ENCODE results near the gene FOXL3.
A peak's percentile ranks its signal among the peaks of the same experiment; 100 is the strongest.
"Not testable (repeated sequence)": the region's sequence is repeated elsewhere in the genome, so short reads cannot be mapped to it uniquely, and the experiment has no call there.

The FOXL3 gene

DNA sequence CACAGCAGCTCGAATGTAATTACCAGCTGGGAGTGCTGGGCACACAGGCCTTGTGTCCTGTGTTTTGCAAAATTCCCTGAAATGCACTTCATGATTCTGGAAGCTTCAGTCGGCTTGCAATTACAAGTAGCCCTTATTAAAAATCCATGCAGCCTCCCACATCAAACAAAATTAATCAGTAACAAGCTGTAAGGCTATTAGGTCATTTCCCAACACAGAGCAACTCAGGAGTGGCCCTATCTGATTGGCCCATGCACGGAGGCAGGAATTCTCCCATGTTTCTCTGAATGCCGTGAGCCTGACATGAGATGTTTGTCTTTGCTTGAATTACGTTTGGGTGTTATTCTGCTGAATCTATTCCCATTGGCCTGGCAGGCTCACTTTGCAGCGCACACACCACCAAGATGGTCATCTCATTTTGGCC, 36.9 kb downstream of the FOXL3 start:
- DNase-seq: no peak

DNA sequence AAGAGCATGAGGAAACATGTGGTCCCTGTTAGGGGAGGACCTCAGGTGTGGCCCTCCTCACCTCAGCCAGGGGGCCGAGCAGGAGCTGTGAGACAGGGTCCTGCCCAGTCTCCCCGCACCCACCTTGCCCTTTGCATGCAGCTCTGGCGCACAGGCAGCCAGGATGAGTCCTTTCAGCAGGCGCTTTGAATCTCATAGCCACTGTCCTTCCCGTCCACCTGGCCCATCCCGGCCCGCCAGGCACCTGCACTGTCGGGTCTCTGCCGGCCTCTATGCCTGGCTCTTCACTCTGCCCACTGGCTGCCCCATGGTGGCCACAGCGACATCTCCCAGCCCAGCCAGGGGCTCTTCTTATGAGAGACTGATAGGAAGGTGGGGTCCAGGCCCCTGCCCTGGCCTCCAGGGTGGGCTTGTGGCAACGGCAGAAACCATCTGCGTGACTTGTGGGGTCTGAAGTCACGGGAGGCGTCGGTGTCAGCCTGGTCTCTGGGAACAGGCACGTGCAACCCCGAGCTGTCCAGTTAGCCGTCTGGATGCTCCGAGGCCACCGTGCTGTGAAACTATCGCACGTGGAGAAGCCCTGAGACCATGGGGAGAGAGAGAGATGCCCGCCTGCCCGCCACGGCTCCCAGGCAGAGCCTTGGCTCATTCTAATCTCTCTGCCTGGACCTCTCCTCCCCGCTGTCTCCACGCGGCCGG, 37.4 kb downstream of the FOXL3 start:
- no peak for DNase-seq

DNA sequence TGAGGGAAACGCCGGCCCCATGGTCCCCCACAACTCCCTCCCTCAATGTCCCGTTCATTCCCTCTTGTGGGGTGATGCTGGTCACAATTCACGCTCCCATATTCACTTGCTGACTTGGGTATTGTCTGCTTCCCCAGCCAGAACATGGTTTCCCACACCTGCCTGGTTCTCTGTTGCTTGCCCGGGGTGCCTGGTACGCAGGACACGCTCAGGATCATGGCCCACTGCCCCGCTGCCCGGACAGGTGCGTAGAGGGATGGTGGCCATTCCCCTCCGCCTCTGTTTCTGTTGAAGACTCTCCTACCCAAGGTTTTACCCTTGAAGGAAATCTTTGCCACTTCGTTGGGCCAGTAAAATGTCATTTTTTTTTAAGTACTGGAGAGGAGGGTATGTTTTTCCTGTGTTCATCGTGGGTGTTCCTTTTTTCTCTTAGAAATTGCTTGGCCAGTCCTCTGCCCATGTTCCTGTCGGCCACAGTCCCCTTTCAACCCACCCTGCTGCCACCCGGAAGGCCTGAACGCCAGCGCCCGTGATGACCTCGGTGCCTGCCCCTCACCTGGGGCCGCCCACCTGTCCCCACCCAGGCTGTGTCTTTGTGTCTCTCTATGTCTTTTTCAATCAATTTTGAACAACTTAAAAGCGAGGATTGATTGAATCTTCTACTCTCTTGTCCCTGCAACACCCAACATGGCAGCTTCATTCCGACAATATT, 38.2 kb downstream of the FOXL3 start:
- no peak for DNase-seq

DNA sequence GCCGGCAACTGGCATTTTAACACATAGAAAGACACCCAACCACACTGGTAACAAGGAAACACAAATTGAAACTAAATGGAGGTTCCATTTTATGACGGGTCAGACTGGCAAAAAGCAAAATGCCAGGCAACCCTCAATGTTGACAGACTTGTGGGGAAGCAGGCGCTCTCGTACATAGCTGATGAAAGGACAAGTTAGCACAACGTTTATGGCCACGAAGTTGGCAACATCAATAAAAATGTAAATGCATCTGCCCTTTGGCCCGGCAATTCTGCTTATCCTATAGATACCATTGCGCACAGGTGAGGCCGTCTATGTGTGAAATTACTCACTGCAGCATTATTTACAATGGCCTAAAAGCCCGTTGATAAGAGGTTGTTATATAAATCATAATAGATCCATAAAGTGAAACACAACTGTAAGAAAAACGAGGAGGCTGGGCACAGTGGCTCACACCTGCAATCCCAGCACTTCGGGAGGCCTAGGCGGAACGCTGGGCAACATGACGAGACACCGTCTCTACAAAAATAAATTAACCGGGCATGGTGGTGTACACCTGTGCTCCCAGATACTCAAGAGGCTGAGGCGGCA, 39.8 kb downstream of the FOXL3 start:
- no peak for DNase-seq

DNA sequence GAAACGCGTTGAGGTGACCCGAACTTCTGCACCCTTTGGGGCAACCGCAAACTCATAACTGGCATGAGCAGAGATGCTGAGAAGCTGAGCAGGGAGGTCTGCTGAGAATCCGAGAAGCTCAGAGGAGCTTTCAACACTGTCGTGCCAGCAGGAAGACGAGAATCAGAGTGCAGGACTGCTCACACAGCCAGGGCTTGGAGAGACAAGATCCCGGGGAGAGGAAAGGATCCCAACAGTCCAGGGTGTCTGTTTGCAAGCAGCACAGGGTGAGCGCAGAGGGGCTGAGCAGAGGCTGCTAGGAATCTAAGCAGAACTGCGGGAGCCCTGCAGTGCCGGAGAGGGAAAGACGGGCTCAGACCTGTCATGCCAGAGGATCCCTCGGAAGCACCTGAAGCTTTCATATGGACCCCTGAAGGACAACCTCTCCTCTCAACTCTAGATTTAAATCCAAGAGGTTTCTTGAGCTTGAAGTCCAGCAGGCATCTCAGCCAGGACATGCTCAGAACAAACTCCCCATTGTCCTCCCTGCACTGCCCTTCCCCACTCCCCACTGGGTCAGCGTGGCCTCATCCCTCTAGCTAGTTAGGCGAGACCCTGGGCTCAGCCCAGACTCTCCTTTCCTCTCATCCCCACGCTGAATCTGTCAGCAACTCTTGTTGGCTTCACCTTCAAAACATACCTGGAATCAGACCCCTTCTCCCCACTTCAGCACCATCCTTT, 40.7 kb downstream of the FOXL3 start:
- DNase-seq: no peak

DNA sequence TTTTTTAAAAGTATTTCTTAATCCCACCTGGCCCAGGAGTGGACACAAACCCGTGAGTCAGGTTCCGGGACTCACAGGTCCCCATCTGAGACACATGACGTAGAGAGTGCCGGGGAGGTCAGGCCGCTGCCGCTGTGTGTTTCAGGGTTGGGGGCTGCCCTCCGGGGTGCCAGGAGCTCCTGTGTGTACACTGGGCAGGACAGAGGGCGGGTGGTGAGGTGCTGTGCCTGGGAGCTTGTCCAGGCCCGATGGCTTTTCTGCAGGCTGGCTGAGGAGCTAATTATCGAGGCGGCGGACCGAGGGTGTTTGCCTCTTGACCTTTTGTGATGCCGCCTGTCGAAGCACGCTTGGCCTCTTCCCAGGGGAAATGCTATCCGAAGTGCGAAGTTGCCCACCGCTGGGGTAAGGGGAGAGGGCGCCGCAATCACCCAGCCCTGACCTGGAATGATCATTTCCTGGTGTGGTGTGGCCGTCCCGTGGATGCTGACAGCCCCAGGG, 42.1 kb downstream of the FOXL3 start:
- DNase-seq: no peak

DNA sequence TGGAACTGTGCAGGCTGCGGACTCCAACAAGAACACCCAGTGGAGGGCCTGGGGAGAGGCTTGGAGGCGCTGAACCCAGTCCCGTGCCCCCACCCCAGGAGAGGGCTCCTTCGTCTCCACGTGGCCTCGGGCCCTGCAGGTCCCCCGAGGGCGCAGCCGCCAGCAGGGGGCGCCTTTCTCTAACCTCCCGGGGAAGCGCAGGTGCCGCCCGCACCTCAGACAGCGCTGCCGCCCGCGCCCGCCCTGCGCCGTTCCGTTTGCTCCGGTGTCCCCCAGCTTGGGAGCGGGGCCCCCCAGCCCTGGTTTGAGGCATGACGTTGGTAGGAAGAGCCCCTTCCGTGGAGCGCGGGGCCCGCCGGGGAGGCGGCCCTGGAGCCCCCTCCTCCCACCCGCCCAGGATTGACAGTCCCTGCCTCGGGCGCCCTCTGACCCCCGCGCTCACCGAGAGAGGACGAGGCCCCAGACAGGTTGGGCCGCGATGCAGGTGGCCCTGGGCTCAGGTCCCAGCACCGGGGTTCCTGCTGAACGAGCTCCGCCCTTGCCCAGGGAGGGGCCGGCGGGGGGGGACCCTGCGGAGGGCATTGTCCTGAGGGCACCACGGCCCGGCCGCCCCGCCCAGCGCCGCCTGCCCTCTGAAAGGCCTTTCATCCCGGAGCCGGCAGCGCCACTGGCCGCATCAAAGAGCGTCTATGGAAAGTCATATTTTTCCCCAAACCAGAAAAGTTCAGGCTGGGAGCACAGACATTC, 42.8 kb downstream of the FOXL3 start:
- DNase-seq: peak; percentile 48

DNA sequence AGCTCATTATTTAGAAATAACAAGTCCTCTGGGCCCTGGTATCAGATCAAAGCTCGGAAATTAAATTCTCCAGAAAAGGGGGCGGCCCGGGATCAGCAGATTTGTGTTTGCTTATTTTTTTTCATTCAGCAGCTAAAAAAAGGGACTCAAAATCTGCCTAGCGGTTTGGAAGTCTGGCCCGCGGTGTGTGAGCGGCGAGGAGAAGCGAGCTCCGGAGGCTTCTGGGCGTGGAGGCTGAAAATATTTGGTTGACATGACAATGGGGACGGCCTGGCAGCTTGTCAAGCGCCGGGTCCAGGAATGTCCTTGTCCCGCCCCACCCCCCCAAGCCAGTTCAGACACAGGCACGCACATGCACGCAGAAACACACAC, 43.4 kb downstream of the FOXL3 start:
- peak; percentile 13 for DNase-seq

DNA sequence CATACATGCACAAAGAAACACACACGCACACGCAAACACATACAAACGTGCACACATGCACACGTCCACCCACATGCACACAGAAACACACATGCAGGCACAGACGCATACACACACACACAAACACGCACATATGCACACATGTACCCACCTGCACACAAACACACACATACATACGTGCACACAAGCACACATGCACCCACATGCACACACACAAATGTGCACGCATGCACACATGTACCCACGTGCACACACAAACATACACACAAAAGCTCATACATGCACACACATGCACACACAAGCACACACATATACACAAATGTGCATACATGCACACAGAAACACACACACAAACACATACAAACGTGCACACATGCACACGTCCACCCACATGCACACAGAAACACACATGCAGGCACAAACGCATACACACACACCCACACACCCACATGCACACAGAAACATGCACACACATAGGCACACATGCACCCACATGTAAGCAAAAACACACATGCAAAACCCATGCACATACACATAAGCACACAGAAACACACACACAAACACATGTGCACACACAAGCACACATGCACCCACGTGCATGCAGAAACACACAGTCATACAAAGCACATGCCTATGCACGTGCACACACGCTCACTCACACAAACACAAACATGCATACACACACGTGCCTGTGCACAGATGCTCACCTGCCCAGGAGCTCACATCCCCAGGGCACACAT, 44.8 kb downstream of the FOXL3 start:
- DNase-seq: no peak

DNA sequence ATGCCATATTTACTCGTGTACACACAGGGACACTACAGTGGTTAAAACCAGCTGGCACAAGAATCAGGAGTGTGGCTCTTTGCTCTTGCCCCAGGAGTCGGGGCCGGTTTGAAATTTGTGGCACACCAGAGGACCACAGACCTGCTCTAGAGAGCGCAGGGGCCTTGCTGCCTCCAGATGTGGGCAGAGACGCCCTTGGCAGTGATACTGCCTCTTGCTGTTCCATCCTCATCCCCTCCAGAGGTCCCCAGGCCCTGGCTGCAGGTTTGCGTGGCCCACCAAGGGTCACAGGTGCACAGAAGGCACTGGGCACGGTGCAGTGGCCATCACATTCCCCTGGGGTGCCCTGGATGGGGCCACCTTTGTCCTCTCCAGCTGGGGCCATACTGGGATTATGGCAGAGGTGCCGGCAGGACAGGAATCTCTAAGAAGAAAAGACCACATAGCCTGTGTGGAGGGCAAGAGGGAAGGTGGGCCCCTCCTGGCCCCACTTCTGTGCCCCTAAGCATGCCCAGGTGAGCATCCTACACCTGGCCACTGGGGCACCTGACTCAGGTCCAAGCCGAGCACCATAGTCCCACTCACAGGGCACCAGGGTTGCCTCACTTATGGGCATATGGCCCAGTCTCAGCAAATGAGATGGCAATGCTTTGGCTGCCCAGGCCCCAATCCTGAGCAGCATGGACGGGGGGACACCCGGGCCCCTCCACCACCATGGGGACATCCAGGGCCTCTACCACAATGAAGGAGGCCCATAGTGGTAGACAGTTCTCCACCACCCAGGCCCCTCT, 45.6 kb downstream of the FOXL3 start:
- no peak for DNase-seq

DNA sequence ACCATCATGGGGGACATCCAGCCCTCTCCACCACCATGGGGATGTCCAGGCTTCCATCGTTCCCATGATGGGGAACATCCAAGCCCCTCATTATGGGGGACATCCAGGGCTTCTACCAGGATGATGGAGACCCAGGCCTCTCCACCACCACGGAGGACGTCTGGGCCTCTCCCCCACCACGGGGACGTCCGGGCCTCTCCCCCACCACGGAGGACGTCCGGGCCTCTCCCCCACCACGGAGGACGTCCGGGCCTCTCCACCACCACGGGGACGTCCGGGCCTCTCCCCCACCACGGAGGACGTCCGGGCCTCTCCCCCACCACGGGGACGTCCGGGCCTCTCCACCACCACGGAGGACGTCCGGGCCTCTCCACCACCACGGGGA, 46.2 kb downstream of the FOXL3 start:
- DNase-seq: not testable (repeated sequence)

DNA sequence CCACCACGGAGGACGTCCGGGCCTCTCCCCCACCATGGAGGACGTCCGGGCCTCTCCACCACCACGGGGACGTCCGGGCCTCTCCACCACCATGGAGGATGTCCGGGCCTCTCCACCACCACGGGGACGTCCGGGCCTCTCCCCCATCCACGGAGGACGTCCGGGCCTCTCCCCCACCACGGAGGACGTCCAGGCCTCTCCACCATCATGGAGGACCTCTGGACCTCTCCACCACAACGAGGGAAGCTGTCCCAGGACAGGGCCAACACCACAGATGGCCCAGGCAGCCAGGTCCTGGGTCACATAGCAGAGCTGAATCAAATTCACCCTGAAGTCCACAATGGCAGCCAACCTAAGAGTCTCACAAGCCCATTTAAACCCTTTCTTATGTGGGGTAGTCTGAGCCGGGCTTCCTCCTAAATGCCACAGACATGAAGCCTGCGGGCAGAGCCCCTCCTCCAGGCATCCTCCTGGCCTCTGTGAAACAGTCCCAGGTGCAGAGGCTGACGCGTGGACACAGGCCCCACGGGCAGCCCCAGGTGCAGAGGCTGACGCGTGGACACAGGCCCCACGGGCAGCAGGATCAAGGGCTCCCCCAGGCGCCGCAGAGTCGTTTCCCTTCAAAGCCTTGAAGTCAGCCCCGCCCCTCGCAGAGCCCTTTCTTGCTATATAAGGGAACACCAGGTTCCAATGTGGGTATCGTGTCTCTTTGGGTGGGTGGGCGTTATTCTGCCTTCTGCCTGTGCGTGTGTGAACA, 47.0 kb downstream of the FOXL3 start:
- DNase-seq: no peak

DNA sequence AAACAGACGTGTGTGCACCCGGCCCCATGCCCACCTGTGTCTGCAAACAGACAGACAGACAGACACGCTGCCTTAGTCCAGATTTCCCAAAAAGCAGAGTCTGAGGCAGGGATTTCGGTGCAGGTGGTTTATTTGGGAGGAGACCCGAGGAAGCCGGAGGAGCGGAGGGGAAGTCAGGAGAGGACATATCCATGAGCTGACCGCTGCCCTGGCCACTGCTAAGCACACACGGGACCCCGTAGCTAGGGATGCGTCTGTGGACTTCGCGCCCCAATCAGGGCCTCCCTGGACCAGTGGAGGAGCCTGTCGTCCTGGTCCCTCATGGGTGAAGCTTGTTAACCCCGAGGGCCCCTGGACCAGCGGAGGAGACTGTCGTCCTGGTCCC, 47.6 kb downstream of the FOXL3 start:
- DNase-seq: no peak

DNA sequence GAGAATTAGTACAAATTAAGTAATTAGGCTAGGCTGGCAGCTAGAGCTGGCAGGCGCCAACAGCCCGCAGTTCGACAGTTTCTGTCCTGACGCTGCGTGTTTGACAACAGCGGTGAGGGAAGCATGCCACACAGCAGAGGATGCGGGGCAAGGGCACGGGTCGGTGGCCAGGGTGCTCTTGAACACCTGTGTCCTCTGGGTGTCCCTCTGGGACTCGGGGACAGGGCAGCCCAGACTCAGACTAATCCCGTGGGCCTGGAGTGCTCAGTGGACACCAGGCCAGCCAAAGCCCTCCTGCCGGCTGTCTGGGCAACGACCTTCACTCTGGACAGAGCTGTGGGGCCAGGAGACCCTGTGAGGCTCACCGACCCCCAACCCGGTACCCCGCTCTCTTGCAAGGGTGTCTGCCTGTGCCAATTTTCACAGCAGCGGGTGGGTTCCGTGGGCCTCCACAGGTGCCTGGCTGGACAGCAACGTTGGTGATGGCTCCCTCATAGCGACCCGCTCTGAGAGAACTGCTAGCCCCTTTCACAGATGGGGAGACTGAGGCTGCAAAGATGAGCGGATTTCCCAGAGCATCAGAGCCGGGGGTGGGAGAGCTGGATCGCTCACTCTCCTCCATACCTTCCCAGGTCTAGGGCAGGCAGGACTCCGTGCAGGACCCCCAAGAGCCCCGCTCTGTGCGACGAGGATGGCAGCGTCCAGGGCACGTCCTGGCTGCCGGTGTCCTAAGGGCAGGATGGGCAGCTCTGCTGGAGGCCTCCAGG, 48.5 kb downstream of the FOXL3 start:
- no peak for DNase-seq

DNA sequence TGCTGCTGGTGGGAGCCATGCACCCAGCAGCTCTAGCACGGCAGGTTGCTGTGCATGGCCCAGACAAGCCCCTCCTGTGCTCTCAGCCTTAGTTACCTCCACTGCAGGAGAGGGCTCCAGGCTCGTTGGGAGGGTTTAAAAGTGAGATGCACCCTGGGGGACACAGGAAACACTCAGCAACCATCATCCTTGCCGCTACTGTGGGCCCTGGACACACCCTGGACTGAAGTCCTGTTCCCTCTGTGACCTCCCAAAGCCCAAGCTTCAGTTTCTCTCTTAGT, 49.0 kb downstream of the FOXL3 start:
- no peak for DNase-seq

DNA sequence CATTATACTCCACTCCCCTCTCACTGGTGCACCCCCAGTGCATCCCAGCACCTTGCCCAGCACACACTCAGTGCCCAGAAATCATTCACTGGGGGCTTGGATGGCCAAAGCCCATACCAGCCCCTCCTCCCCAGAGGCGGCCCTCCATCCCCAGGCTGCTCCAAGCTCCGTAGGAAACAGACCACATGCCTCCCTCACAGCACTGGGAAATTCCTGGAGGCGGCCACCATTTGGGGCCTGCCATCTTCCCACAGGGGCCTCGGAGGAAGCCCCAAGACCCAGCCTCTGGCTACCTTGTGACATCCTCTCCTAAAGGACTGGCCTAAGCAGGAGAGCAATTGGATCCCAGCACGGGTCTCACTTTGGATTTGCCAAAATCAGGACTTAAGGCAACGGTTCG, 49.7 kb downstream of the FOXL3 start:
- no peak for DNase-seq

DNA sequence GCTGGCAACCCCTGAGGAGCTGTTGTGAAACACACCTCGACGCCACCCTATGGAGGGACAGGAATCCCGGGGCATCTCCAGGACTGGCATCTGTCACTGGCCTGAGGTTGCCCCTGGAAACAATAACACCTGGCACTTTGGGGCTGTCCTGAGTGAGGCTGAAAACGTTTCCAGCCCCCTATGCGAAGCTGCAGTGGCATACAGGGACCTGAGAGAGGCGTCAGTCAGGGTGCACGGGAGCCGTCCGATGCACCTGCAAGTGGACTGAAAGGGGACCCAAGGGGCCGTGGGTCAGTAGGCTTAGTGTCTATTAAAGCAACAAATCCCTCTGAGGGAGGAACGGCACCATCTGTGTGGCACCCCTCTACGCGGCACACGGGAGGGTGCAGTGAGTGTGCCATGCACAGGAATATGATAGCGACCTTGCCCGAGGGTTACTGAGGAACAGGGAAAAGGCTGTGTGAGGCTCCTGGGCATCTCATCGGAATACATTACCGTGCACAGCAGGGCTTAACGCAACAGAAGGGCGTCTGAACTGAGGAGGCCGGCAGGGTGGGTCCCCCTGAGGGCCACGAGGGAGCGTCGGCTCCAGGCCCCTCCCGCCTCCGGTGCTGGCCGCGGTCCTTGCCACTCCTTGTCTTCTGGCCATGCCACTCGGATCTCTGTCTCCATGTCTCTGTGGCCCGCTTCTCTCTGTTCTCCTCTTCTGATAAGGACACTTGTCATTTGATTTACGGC, 50.4 kb downstream of the FOXL3 start:
- DNase-seq: no peak
